HG03520 (cell line): ENCODE data around the gene LYPD5.
"Not testable (repeated sequence)": the region's sequence is repeated elsewhere in the genome, so short reads cannot be mapped to it uniquely, and the experiment has no call there.

Experiments used
- ATAC-seq: cut with Tn5 transposase; IDR thresholded peaks from one replicate; pipeline ENCODE4 v1.9.1; 2021; ENCODE audit warnings: mild to moderate bottlenecking, moderate library complexity; ENCODE audit not compliant: unreplicated experiment

The LYPD5 gene

GRCh38 chr19:43802216-43802951, at the start of gene LYPD5:
Gene LYPD5, minus strand, starts transcription at chr19:43802447. Its CDS starts 67 bp downstream, at chr19:43802380.
- ATAC-seq, result no peak

DNA sequence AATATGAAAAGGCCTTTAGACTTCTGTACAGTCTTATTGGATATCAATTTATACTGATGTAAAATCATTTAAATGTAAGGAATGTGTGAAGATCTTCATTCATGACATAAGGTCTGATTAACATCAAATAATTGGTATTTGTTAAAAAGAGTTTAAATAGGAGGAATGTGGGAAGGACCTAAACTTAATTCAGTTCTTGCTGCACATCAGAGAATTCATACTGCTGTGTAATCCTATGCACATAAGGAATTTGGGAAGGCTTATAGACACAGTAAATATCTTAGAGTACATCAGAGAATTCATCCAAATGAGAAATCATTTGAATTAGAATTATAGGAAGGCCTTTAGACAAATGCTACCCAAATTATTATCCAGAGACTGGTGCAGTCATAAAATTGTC, 46.6 kb upstream of the LYPD5 start:
- no peak for ATAC-seq

- no peak for ATAC-seq
Measured at GRCh38 chr19:43847884-43848283, 45.6 kb upstream of the LYPD5 start.

DNA sequence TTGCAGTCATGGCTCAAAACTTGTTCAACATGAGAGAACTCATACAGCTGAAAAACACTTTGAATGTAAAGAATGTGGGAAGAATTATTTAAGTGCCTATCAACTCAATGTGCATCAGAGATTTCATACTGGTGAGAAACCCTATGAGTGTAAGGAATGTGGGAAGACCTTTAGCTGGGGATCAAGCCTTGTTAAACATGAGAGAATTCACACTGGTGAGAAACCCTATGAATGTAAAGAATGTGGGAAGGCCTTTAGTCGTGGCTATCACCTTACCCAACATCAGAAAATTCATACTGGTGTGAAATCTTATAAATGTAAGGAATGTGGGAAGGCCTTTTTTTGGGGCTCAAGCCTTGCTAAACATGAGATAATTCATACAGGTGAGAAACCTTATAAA, 45.0 kb upstream of the LYPD5 start:
- no peak for ATAC-seq

DNA sequence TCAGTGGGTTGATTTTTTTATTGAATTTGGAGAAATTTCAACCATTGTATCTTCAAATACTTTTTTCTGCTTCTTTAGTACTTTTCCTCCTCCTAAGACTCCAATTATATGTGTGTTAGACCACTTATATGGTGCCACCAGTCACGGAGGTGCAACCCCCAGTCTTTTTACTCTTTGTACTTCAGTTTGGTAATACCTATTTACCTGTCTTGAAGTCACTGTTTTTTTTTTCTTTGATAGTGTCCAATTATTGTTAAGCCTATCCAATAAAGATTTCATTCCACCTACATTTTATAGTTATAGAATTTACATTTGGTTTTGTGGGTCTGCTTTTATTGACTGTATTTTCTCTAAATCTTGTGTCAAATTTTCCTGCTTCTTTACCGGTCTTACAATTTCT, 39.8 kb upstream of the LYPD5 start:
- no peak for ATAC-seq

- no peak for ATAC-seq
Measured at GRCh38 chr19:43839139-43839538, 36.9 kb upstream of the LYPD5 start.

DNA sequence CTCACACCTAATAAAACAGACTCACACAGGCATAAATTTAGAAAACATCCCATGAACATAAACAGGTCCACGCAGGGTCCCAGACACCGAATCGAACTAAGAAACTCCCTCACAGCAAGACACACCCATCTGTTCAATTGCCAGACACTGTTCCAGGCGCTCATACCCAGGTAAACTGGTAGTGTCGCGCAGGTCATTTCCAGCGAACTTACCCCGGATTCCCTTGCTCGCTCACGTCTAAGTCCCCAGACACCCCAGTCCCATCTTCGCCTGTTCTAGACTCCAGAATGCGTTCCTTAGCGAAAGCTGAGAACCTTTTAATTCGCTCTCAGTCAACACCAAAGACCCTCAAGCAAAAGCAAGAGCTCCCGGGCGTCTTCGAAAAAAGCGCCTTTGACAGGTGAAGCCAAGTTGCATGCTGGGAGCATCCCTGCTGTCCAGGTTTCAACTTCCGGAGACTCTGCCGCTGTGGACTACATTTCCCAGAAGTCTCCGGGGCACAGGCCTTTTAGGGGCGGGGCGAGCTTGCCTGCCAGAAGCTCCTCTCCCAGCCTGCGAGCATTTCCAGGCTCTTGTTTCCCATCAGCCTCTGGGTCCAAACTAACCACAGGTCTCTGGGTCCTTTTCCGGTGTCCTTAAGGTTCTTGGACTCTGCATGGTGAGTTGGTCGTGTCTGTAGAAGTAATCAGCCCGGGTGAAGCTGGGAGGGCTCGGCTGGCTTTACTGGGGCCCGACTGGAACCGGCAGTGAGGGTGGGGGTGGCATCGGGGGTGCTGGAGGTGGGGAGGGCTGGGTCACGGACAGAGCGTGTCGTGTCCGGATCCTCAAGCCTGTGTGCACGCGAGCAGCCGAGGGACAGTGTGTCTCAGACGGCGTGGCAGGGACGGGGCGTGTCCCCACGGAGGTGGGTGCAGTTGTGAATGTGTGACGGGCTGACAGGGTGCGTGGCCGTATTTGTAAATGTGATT, 24.8 kb upstream of the LYPD5 start, which contains the start of gene ZNF283:
TSS of gene ZNF283 (plus strand) at position 535 of the 968 bp plus-strand sequence. CDS start 6,184 bp downstream, outside the sequence.
- peak; percentile 74 for ATAC-seq

DNA sequence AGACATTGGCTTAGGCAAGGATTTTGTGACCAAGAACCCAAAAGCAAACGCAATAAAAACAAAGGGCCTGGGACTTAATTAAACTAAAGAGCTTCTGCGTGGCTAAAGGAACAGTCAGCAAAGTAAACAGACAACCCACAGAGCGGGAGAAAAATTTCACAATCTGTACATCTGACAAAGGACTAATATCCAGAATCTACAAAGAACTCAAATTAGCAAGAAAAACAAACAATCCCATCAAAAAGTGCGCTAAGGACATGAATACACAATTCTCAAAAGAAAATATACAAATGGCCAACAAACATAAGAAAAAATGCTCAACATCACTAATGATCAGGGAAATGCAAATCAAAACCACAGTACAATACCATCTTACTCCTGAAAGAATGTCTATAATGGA, 22.3 kb upstream of the LYPD5 start:
- ATAC-seq, result not testable (repeated sequence)

DNA sequence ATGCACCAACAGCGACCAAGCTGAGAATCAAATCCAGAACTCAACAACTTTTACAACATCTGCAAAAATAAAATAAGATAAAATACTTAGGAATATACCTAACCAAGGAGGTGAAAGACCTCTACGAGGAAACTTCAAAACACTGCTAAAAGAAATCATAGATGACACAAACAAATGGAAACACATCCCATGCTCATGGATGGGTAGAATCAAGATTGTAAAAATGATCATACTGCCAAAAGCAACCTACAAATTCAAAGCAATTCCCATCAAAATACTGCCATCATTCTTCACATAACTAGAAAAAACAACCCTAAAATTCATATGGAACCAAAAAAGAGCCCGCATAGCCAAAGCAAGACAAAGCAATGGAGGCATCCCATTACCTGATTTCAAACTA, 21.6 kb upstream of the LYPD5 start:
- ATAC-seq, result not testable (repeated sequence)

DNA sequence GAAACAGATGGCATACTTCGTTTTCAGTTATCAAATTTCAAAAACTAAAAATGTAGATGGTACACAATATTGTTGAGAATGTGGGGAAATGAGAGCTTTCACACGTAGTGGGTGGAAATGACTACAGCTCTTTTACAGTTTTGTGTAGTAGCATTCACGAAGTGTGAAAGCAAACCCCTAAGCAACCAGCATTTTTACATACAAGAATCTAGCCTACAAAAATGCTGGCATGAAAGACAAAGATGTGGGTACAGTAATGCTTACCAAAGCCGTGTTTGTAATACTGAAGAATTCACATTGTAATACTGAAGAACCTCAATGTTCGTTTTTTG, 18.6 kb upstream of the LYPD5 start:
- no peak for ATAC-seq

- no peak for ATAC-seq
Measured at GRCh38 chr19:43820098-43820883, 18.0 kb upstream of the LYPD5 start.

GRCh38 chr19:43818500-43818899, 16.3 kb upstream of the LYPD5 start:
- ATAC-seq, result no peak

GRCh38 chr19:43817454-43817853, 15.2 kb upstream of the LYPD5 start:
- not testable (repeated sequence) for ATAC-seq

DNA sequence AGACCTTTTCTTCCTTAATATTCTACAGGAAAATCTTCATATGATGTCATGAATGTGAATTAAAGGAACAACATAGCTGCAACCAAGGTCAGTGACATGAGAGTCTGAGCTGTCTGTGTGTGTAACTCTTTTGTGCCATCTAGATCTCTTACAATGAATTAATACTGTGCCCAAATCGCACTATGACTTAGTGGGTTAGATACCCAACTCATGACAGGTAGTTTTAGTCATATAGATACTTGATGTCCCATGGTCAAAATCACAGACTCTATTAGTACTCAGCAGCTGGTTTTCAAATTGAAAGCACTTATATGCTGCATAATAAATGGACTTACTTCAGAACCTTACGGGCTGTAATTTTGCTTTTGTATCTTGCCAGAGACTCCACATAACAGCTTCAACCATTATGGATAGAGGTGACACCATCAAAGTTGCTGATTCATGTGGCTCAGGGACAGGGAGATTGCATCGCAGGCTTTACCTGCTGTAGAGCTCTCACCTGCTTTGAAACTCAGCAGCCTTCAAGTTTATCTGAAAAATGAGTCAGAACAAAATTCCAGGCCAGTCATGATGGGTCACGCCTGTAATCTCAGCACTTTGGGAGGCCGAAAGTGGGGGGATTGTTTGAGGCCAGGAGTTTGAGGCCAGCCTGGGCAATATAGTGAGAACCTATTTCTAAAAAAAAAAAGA, 12.6 kb upstream of the LYPD5 start:
- ATAC-seq, result no peak

- no peak for ATAC-seq
Measured at GRCh38 chr19:43812688-43813087, 10.4 kb upstream of the LYPD5 start.

DNA sequence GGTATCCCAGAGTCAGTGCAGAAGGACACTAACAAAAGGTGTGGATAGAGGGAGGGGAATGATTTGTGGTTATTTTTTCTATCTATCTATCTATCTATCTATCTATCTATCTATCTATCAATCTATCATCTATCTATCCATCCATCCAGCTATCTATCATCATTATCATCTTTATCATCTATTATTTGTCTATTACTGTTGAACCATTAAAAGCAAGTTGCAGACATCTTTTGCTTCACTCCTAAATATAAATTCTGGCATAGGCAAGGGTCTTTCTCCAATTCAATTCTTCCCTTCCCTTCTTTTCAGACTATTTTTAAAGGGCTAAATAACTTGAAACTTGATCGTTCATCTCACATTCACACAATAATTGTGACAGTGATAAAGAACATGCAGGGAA, 10.0 kb upstream of the LYPD5 start:
- no peak for ATAC-seq

- no peak for ATAC-seq
Measured at GRCh38 chr19:43811837-43812236, 9.6 kb upstream of the LYPD5 start.

GRCh38 chr19:43809762-43810696, 7.8 kb upstream of the LYPD5 start:
- no peak for ATAC-seq

DNA sequence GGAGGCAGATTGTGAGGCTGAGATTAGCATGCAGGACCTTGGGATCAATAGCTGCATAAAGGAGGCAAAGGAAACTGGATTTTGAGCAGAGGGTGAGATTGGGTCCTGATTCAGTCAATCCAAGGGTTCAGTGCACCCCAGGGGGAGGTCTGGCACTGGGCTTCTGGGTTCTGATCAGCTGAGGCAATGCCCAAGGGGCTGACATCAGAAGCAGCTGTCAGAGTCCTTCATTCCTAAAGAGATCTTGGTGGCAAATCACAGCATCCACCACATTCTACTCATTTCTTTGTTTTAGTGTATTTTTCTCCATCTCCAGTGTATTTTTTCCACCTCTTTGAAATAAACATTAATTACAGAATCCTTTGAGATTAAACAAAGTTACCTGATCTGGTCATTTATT, 5.4 kb upstream of the LYPD5 start:
- no peak for ATAC-seq
